Measurements from ENCODE around the gene CYP3A7. TPM values are rescaled to one million over a fixed set of nuclear protein-coding genes. Genes with fewer than 3 reads are reported as not detected.
"Not testable (repeated sequence)": the region's sequence is repeated elsewhere in the genome, so short reads cannot be mapped to it uniquely, and the experiment has no call there.

CYP3A7 gene
- total RNA-seq, 1 experiment from 2014 or later: not detected

DNA sequence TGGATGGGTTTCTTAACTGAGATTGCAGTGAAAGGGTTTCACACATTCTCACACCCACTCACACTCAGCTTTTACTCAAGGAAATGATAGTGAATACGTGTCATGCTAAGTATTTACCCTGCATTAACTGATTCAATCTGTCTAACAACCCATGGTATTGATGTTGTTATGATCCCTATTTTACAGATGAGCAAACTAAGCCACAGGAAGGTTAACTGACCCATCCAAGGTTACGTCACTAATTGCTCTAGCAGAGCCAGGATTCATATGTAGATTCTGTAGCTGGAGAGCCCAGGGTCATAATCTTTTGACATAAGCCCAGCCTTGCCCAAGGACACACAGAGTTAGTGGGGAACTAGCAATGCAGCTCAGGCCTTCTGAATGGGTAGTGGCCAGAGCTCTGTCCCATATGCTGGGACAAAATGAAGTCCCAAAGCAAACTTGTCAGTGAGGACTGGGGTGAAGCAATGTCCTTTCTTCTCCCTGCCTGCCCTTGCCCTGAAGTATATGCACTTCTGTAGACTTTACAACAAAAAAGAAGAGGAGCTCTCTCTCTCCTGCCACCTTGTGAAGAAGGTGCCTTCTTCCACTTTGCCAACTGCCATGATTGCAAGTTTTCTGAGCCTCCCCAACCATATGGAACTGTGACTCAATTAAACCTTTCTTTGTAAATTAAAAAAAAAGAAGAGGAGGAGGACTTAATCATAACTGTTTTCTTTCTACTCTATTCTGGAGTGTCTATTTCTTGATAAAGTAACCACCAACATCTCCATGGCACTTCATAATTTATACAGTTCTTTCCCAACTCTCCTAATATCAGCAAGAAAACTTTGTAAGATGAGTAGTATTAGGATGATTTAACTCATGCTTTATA lies 4.9 kb upstream of the CYP3A7 start:
- H3K9ac ChIP-seq (ENCODE audit: low read length): no peak overlapping the region
- H4K20me1 ChIP-seq (ENCODE audit: low read length): no peaks in the 10 kb centered on the region
- TF ChIP-seq CTCF (conservative IDR thresholded peaks at IDR 0.05; ENCODE audit: low read depth, low read length) (no peak), EZH2 (IDR thresholded peaks at IDR 0.05; ENCODE audit: low read length, unreplicated experiment) (no peak), EZH2phosphoT487 (IDR thresholded peaks at IDR 0.05; ENCODE audit: borderline replicate concordance, low read length) (no peak)
- H3K9me3 ChIP-seq (ENCODE audit: low read length): no peaks in the 10 kb centered on the region
- POLR2A ChIA-PET (ENCODE audit: unreplicated experiment): no interaction called here
- no peak overlapping the region for H2AFZ ChIP-seq (ENCODE audit: low read length)
- no peaks in the 10 kb centered on the region for H3K79me2 ChIP-seq (ENCODE audit: low read length)
- H3F3A ChIP-seq (ENCODE audit: low read length, unreplicated experiment): no peaks in the 10 kb centered on the region
- no TSS peak for BruUV-seq (replicated peaks)
- H3K9me2 ChIP-seq (replicated peaks; ENCODE audit: low read length): no peaks in the 10 kb centered on the region
- no peaks in the 10 kb centered on the region for H3K4me1 ChIP-seq (ENCODE audit: insufficient read depth, low read length)
- intact Hi-C loops (cut with micrococcal nuclease): no loop called here
- H3K27me3 ChIP-seq (ENCODE audit: low read length): no peaks in the 10 kb centered on the region
- CTCF ChIA-PET: no interaction called here
- no peak overlapping the region for H3K4me2 ChIP-seq (ENCODE audit: low read length)
- ATAC-seq: no peak
- no peak for DNase-seq
- H3K4me3 ChIP-seq (ENCODE audit: low read length): no peak overlapping the region
- no peaks in the 10 kb centered on the region for H3K36me3 ChIP-seq (ENCODE audit: low read depth, low read length)
- no peak overlapping the region for H3K27ac ChIP-seq (ENCODE audit: low read length)

GRCh38 chr7:99737726-99738125 lies 2.7 kb upstream of the CYP3A7 start:
- no peaks in the 10 kb centered on the region for H3K9me3 ChIP-seq (ENCODE audit: low read length)
- H3K4me3 ChIP-seq (ENCODE audit: low read length): no peak overlapping the region
- DNase-seq (no peak), ATAC-seq (no peak)
- CTCF ChIA-PET: no interaction called here
- no peaks in the 10 kb centered on the region for H3K36me3 ChIP-seq (ENCODE audit: low read depth, low read length)
- no peak overlapping the region for H2AFZ ChIP-seq (ENCODE audit: low read length)
- no peaks in the 10 kb centered on the region for H3K79me2 ChIP-seq (ENCODE audit: low read length)
- H4K20me1 ChIP-seq (ENCODE audit: low read length): no peaks in the 10 kb centered on the region
- no TSS peak for BruUV-seq (replicated peaks)
- H3F3A ChIP-seq (ENCODE audit: low read length, unreplicated experiment): no peaks in the 10 kb centered on the region
- H3K9ac ChIP-seq (ENCODE audit: low read length): no peak overlapping the region
- no peaks in the 10 kb centered on the region for H3K27me3 ChIP-seq (ENCODE audit: low read length)
- no peak overlapping the region for H3K27ac ChIP-seq (ENCODE audit: low read length)
- POLR2A ChIA-PET (ENCODE audit: unreplicated experiment): no interaction called here
- H3K4me2 ChIP-seq (ENCODE audit: low read length): no peak overlapping the region
- H3K4me1 ChIP-seq (ENCODE audit: insufficient read depth, low read length): no peaks in the 10 kb centered on the region
- TF ChIP-seq EZH2 (IDR thresholded peaks at IDR 0.05; ENCODE audit: low read length, unreplicated experiment): no peak
- no peak for TF ChIP-seq EZH2phosphoT487 (IDR thresholded peaks at IDR 0.05; ENCODE audit: borderline replicate concordance, low read length)
- no peak for TF ChIP-seq CTCF (conservative IDR thresholded peaks at IDR 0.05; ENCODE audit: low read depth, low read length)
- no peaks in the 10 kb centered on the region for H3K9me2 ChIP-seq (replicated peaks; ENCODE audit: low read length)
- intact Hi-C loops (cut with micrococcal nuclease): no loop called here

- H2AFZ ChIP-seq (ENCODE audit: low read length); H3K4me1 ChIP-seq (ENCODE audit: insufficient read depth, low read length); CTCF ChIA-PET; H3K4me3 ChIP-seq (ENCODE audit: low read length); intact Hi-C loops (cut with micrococcal nuclease); H3K79me2 ChIP-seq (ENCODE audit: low read length); BruUV-seq (replicated peaks); H3K4me2 ChIP-seq (ENCODE audit: low read length); H3K27ac ChIP-seq (ENCODE audit: low read length); DNase-seq; H3K9me3 ChIP-seq (ENCODE audit: low read length); H3K9ac ChIP-seq (ENCODE audit: low read length); H3K9me2 ChIP-seq (replicated peaks; ENCODE audit: low read length); POLR2A ChIA-PET (ENCODE audit: unreplicated experiment); H3F3A ChIP-seq (ENCODE audit: low read length, unreplicated experiment); H3K36me3 ChIP-seq (ENCODE audit: low read depth, low read length); H4K20me1 ChIP-seq (ENCODE audit: low read length); H3K27me3 ChIP-seq (ENCODE audit: low read length); ATAC-seq: not testable (repeated sequence)
These were observed 1.7 kb upstream of the CYP3A7 start for GRCh38 chr7:99736667-99737066.

Data from PC-3 (cell line).